Activated CD8-positive, alpha-beta memory T cell treated with anti-CD3 and anti-CD28 coated beads, Interleukin-2, amount 50 U/mL, for 1 hour (primary cell): ENCODE results near the gene OR6C70.
"Not testable (repeated sequence)": the region's sequence is repeated elsewhere in the genome, so short reads cannot be mapped to it uniquely, and the experiment has no call there.

Source experiments
- DNase-seq: peaks from one replicate; pipeline ENCODE4 v3.0.0-alpha.2; 2020; ENCODE audit errors: extremely low read depth

OR6C70 gene

DNA sequence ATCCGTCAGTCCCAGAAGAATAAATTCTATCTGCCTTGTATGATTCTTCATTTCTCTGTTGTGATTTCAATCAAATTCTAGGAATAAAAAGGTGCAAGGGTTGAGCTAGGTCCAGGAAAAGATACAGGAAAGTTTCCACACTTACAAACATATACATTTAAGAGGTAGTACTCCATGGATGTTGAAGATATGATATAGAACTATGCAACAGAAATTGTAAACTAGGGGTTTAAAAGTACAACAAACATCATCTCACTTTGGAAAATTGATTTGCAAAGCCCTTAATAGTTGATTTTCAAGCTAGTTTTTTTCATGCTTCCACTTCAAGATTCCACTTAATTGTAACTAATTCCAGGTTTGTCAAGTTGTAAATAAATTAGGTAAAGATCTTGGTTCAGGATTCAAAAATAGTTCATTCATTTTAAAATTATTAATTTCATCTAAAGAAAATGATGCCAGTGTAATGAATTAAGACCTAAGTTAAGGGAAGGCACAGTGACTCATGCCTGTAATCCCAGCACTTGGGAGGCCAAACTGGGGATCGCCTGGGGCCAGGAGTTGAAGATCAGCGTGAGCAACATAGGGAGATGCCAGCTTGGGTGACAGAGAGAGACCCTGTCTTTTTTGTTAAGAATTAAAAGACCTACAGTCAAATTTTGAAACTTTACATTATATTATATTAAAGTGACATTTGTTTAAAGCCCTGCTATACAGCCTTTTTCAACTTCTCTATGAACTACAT is at the start of gene OR6C70:
TSS of gene OR6C70 (minus strand) at position 51 of the 742 bp plus-strand sequence. CDS start at position 51, 0 bp downstream.
- DNase-seq, result no peak

- DNase-seq, result no peak
Observed at GRCh38 chr12:55516391-55516790, 46.5 kb upstream of the OR6C70 start.

DNA sequence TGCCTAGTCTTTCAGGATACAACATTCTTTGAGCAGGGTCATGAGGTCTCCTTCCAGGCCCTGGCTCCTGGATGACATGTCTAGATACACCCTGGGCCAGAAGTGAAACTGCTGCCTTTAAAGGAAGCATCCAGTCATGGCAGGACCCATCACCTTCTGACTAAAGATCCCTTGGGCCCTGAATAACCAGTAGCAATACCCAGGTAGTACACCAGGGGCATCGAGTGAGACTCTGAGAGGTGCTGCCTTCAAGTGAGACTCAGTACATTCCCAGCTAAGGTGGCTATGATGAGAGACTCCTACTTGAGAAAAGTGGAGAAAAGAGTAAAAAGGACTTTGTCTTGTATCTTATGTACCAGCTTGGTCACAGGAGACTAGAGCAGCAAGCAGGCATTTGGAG is 45.8 kb upstream of the OR6C70 start:
- no peak for DNase-seq

DNA sequence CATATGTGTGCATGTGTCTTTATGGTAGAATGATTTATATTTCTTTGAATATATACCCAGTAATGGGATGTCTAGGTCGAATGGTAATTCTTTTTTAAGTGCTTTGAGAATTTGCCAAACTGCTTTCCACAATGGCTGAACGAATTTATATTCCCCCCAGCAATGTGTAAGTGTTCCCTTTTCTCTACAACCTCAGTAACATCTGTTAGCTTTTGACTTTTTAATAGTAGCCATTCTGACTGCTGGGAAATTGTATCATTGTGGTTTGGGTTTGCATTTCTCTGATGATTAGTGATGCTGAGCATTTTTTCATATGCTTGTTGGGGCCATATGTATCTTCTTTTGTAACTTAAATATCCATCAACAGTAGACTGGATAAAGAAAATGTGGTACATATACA is 31.7 kb upstream of the OR6C70 start:
- no peak for DNase-seq

GRCh38 chr12:55499810-55500252 is 29.9 kb upstream of the OR6C70 start:
- no peak for DNase-seq

DNA sequence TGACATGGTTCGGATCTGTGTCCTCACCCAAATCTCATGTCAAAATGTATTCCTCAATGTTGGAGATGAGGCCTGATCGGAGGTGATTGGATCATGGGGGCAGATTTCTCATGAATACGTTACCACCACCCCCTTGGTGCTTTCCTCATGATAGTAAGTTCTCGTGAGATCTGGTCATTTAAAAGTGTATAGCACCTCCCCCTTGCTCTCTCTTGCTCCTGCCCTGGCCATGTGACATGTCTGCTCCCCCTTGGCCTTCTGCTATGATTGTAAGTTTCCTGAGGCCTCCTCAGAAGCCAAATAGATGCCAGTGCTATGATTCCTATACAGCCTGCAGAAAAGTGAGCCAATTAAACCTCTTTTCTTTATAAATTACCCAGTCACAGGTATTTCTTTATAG is 29.3 kb upstream of the OR6C70 start:
- DNase-seq, result no peak

DNA sequence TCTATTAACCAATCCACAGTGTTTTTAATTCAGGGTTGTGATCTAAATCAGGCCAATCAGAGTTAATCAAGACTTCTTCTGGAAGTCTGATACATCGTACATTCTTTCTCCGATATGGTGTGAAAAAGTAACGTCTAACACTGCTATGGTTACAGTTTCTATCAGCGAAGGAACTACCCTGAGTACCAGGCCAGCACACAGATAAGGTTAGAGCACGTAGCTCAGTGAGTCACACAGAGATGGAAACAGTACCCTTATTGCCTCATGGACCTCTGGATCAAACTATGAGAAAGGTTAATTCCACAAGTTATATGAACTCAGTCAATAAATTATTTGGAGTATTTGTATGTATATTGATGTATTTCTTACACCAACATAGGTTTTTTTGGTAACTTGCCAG is 25.6 kb upstream of the OR6C70 start:
- DNase-seq, result no peak

- DNase-seq, result no peak
Observed at GRCh38 chr12:55492078-55492477, 22.1 kb upstream of the OR6C70 start, which contains the start of gene OR6C68. Gene OR6C68, plus strand, starts transcription at chr12:55492378. Its CDS starts 0 bp downstream, at chr12:55492378.

GRCh38 chr12:55484284-55484683 is 14.3 kb upstream of the OR6C70 start:
- DNase-seq, result not testable (repeated sequence)

DNA sequence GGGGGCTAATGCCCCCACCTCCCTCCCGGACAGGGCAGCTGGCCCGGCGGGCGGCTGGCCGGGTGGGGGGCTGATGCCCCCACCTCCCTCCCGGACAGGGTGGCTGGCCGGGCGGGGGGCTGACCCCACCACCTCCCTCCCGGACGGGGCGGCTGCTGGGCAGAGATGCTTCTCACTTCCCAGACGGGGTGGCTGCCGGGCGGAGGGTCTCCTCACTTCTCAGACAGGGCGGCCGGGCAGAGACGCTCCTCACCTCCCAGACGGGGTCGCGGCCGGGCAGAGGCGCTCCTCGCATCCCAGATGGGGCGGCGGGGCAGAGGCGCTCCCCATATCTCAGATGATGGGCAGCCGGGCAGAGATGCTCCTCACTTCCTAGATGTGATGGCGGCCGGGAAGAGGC is 9.2 kb upstream of the OR6C70 start:
- not testable (repeated sequence) for DNase-seq

DNA sequence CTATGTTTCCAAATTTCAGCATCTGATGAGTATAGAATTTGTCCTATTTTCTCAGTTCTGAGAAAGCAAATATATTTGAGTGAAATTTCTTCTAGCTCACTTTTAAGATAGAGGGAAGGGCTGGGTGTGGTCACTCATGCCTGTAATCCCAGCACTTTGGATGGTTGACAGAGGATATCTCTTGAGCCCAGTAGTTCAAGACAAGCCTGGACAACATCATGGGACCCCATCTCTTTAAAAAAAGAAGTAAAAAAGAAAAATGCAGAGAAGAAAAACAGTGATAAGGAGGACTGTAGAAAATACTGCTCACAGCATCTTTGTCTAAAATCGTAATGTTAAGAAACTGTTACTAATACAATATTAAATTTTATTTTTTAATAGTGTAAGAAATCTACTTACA is 2.3 kb upstream of the OR6C70 start:
- DNase-seq, result no peak

GRCh38 chr12:55469291-55469690 is 647 bp downstream of the OR6C70 start:
- DNase-seq, result no peak

DNA sequence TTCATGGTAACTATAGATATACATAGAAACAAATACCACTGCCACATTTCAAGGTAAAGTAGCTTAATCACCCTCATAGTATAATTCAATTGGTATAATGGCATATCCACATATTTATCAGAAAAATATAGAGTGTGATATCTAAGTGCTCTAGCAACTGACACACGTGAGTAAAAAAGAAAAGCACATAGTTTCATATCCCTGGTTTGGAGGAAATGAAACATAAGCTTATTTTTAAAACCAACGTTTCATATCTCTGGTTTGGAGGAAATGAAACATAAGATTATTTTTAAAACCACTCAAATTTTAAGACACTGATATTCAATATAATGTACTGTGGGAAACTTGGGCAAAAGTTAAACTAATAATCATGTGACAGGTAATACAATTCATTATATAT is 2.1 kb downstream of the OR6C70 start:
- DNase-seq, result no peak

DNA sequence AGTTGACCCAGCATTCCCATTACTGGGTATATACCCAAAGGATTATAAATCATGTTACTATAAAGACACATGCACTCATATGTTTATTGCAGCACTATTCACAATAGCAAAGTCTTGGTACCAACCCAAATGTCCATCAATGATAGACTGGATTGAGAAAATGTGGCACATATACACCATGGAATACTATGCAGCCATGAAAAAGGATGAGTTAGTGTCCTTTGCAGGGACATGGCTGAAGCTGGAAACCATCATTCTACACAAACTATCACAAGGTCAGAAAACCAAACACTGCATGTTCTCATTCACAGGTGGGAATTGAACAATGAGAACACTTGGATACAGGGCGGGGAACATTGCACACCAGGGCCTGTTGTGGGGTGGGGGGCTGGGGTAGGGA is 5.0 kb downstream of the OR6C70 start:
- not testable (repeated sequence) for DNase-seq

DNA sequence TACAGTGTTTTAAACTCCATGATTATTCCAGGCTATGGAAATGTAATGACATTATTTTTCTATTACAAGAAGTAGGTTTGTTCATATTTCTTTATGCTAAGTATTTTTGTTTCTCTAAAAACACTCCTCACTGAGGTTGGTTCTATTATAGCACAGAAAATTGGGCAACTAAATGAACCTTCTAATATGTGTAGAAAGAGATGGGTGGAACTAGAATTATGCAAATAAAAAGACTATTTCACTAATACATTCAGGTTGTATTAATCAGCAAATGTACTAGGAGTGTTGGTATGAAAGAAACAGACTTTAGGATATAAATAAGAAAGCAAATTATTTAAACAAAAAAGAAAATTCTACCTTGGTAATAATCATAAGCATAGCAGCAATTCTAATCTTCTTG is 21.1 kb downstream of the OR6C70 start:
- DNase-seq, result no peak

DNA sequence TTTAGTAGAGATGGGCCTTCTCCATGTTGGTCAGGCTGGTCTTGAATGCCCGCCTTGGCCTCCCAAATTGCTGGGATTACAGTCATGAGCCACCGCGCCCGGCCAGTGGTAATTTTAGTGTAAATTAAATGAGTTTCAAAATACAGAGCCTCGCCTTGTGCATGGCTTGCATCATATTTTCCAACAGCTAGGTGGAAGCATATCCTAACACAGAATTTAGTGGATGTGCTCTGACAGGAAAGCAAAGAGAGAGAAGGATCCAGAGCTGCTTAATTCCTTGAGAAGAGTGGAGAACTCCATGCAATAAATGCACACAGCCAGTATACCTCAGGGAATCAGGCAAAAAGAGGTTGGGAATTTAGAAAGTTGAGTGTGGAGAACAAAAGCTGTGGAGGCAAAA is 23.6 kb downstream of the OR6C70 start:
- DNase-seq, result no peak

DNA sequence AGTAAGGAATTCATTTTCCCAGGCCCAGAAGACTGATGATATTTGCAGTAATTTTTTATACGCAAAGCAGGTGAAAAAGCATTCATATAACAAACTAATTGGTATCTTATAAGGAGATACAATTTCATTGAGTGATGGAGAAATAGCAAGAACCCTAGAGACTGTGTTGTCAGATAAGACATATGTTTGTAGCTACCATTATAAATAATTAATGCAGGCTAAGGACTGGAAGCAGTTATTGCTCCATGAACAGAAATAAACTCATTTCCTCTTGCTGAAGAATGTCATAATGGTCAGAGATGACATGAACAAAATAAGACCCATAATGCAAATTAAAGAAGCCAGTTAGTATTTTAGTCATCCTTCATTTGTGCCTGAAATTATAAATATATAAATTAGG is 24.6 kb downstream of the OR6C70 start:
- no peak for DNase-seq

GRCh38 chr12:55443776-55444175 is 26.2 kb downstream of the OR6C70 start, which contains the start of gene OR6C2:
Gene OR6C2, plus strand, starts transcription at chr12:55444076. Its CDS starts 8,138 bp downstream, at chr12:55452214.
- DNase-seq, result no peak

- DNase-seq, result not testable (repeated sequence)
Observed at GRCh38 chr12:55441233-55441632, 28.7 kb downstream of the OR6C70 start.

- DNase-seq, result no peak
Observed at GRCh38 chr12:55428331-55429243, 41.4 kb downstream of the OR6C70 start.

DNA sequence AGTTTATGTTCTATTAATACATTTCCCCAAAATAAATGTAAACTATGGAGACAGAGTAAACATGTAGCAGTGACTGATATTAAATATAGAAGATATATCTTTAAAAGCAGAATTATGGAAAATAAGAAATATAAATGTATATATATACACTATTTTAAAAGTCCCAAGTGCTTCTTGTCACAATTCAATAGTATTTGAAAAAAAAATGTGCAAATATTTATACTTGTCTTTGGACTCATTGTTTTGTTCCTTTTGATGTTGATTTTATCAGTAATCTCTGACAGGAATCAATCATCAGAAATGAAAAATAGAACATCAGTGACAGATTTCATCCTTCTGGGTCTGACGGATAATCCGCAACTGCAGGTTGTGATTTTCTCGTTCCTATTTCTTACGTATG is 44.0 kb downstream of the OR6C70 start, which contains the start of gene OR6C76:
TSS of gene OR6C76 (plus strand) at position 301 of the 400 bp plus-strand sequence. CDS start at position 301, 0 bp downstream.
- no peak for DNase-seq

GRCh38 chr12:55420307-55420962 is 49.5 kb downstream of the OR6C70 start:
- DNase-seq, result no peak
